CD4-positive, alpha-beta T cell treated with Interleukin-10 for 1 hour (primary cell): ENCODE results near the gene LRRC8B.

Experiments
- DNase-seq: peaks from one replicate; pipeline ENCODE4 v3.0.0-alpha.2; 2020

LRRC8B gene

GRCh38 chr1:89637496-89637895 lies 112.9 kb downstream of the LRRC8B start:
- no peak for DNase-seq

GRCh38 chr1:89640440-89640839 lies 115.8 kb downstream of the LRRC8B start:
- DNase-seq: no peak

GRCh38 chr1:89641781-89642180 lies 117.2 kb downstream of the LRRC8B start:
- no peak for DNase-seq

- DNase-seq: no peak
These were observed 118.9 kb downstream of the LRRC8B start for GRCh38 chr1:89643577-89643976.

GRCh38 chr1:89644119-89644814 lies 119.6 kb downstream of the LRRC8B start:
- no peak for DNase-seq

GRCh38 chr1:89646259-89646658 lies 121.6 kb downstream of the LRRC8B start:
- no peak for DNase-seq
